Esophagus muscularis mucosa (tissue), 4 donors: ENCODE measurements around the gene RORC.

Source experiments
- CTCF ChIP-seq, 3 experiments: fragments of 200-600 bp in 2 of 3; fragments of 450-650 bp in 1 of 3; sonication (generic) in 2 of 3; IDR thresholded peaks; one replicate each; pipeline ENCODE4 v1.5.1; 2017 to 2019; ENCODE audit warnings: antibody characterized with exemption in 3 of 3, mild to moderate bottlenecking in 2 of 3, moderate library complexity in 1 of 3
- EP300 ChIP-seq: sonication (generic); formaldehyde crosslinking; IDR thresholded peaks from one replicate; pipeline ENCODE4 v1.6.1; 2017; ENCODE audit warnings: antibody characterized with exemption
- POLR2A ChIP-seq: fragments of 450-650 bp; IDR thresholded peaks from one replicate; pipeline ENCODE4 v1.6.1; 2017; ENCODE audit warnings: antibody characterized with exemption, moderate library complexity, mild to moderate bottlenecking, low read depth

DNA sequence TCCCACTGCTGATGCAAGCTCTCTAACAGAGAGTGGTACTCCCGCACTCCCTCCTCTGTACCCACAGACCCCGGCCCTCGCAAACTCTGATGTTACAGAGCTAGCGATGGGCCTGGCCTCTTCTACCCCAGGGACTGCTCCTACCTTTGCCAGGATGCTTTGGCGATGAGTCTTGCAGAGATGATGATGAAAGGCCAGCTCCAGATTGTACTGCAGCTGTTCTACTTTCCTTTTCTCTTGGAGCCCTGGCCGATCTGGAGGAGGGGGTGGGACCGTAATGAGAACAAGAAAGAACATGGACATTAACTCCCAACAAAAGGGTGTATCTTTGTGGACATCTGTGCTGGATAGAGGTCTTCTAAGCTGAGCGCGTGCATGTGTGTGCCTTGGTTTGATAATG is 20.4 kb downstream of the RORC start:
- TF ChIP-seq CTCF (IDR thresholded peaks at IDR 0.05), result no peak
- no peak for TF ChIP-seq POLR2A
- TF ChIP-seq EP300, result no peak
